NB4 (cell line): ENCODE data around the gene SDHB.

Experiments used
- DNase-seq: peaks from one replicate; pipeline ENCODE4 v3.0.0; 2010; ENCODE audit warnings: low read depth
- H3K4me3 ChIP-seq: one replicate; pipeline ENCODE4 v1.5.1; 2011; ENCODE audit warnings: mild to moderate bottlenecking, low read depth, low read length, moderate library complexity
- CTCF ChIP-seq: IDR thresholded peaks from one replicate; pipeline ENCODE4 v1.5.1; 2012; ENCODE audit warnings: low read depth, low read length
- MYC ChIP-seq: IDR thresholded peaks from 2 replicates; pipeline ENCODE4 v1.6.1; 2011; ENCODE audit warnings: low read depth, low read length
- POLR2A ChIP-seq: IDR thresholded peaks from 2 replicates; pipeline ENCODE4 v1.6.1; 2011; ENCODE audit warnings: mild to moderate bottlenecking; ENCODE audit not compliant: insufficient read length; ENCODE audit errors: extremely low read depth
- TF ChIP-seq, protein P1 (sequence below): IDR thresholded peaks from 2 replicates; pipeline ENCODE4 v1.6.1; 2011; ENCODE audit warnings: low read depth, low read length

Gene SDHB

GRCh38 chr1:17028662-17029188 lies 25.1 kb downstream of the SDHB start:
- DNase-seq = no peak
- no peak for TF ChIP-seq POLR2A
- no peak for TF ChIP-seq MYC
- TF ChIP-seq CTCF = no peak
- TF ChIP-seq, protein P1, sequence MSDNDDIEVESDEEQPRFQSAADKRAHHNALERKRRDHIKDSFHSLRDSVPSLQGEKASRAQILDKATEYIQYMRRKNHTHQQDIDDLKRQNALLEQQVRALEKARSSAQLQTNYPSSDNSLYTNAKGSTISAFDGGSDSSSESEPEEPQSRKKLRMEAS = no peak
- no peak overlapping the region for H3K4me3 ChIP-seq

DNA sequence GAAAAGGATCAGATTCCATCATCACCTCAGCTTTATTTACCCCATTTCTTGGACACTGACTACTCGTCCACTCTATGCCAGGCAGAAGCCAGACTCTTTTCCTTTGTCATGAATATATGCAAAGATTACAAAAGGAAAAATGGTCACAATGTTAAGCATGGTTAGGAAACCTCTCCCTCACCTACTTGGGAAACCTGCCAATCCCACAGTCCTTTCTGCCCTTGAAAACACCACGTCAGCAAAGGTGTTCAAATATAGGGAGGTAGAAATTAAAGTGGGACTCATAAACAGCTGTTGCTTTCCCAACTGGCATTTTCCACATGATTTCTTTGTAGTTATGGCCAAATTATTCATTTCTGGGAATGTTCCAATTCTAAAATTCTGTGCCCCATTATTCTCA lies 25.9 kb downstream of the SDHB start:
- DNase-seq = no peak
- TF ChIP-seq, protein P1 = no peak
- TF ChIP-seq MYC (no peak), POLR2A (no peak), CTCF (no peak)
- no peak overlapping the region for H3K4me3 ChIP-seq

DNA sequence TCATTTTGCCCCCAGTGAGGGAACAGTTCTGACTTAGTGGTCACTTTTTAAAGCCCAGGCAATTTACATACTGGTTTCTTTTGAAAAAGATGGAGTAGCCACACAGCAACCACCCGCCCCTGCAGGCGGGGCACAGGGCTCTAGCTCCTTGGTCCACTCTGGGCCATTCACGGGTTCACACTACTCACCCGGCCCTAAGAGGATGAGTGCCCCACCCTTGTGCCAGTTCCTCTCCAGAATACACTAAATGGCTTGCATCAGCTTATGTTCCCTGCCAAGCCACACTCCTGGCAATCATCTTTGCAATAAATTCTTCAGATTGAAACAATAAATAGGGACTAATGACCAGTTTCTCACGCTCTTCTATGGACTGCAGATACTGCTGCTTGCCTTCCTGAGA lies 26.4 kb downstream of the SDHB start:
- H3K4me3 ChIP-seq = no peak overlapping the region
- TF ChIP-seq CTCF (no peak), MYC (no peak), POLR2A (no peak)
- TF ChIP-seq, protein P1 = no peak
- DNase-seq = no peak

DNA sequence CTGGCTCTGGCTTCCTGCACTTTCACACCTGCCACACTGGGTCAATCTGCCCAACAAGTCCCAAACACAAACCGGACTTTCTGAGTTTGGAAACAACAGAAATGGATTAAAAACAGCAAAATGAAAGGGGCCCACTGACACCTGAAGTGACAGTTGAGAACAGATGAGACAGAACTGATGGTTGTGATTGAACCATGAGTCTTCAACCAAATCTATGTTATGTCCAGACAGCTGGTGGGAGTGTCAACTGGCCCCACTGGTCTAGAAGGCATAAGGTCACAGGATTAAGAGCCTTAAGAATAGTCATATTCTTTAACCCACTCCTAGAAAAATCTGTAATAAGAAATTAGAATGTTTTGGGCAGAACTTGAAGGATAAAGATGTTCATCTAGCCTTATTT lies 29.1 kb downstream of the SDHB start:
- no peak for DNase-seq
- no peak overlapping the region for H3K4me3 ChIP-seq
- TF ChIP-seq, protein P1 = no peak
- TF ChIP-seq CTCF (no peak), MYC (no peak), POLR2A (no peak)

DNA sequence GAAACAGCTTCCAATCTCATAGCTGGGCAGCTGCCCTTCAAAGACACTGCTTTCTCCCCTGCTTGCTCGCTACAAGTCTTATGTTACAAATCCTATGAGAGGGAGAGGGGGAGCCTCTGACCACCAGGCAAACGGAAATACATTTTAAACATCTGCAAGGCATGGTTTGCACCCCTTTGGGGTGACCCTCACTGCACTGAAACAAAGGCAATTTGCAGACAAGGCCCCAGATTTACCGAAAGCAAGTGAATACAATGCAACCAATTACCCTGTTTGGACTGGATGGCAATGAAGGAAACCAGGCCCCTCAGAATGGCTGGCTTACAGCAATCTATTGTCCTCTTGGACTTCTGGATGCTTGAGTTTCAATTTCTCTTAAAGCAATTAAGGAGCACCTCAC lies 30.3 kb downstream of the SDHB start:
- H3K4me3 ChIP-seq = no peak overlapping the region
- TF ChIP-seq CTCF (no peak), POLR2A (no peak), MYC (no peak)
- TF ChIP-seq, protein P1 = no peak
- no peak for DNase-seq

GRCh38 chr1:17023102-17023501 lies 30.7 kb downstream of the SDHB start:
- peak; percentile 46 for DNase-seq
- H3K4me3 ChIP-seq = no peak overlapping the region
- TF ChIP-seq CTCF (no peak), MYC (no peak), POLR2A (no peak)
- TF ChIP-seq, protein P1 = no peak
